NCI-H82 treated with DMSO at 0.1 percent for 48 hours (cell line): ENCODE results near the gene CCDC14.
"Not testable (repeated sequence)": the region's sequence is repeated elsewhere in the genome, so short reads cannot be mapped to it uniquely, and the experiment has no call there.

Experiments used
- DNase-seq: peaks from one replicate; lab custom pipeline; 2025; ENCODE audit not compliant: unreplicated experiment; lab: John Stamatoyannopoulos, UW

The CCDC14 gene

GRCh38 chr3:123967260-123967659 is 6.2 kb upstream of the CCDC14 start:
- peak; percentile 79 for DNase-seq

GRCh38 chr3:123966799-123967198 is 5.8 kb upstream of the CCDC14 start:
- not testable (repeated sequence) for DNase-seq

- DNase-seq = not testable (repeated sequence)
Observed at GRCh38 chr3:123964793-123965192, 3.8 kb upstream of the CCDC14 start.

GRCh38 chr3:123961508-123961856 is 453 bp upstream of the CCDC14 start:
- DNase-seq = no peak

- DNase-seq = no peak
Observed at GRCh38 chr3:123953735-123954134, 7.3 kb downstream of the CCDC14 start.

GRCh38 chr3:123952844-123953520 is 8.0 kb downstream of the CCDC14 start:
- no peak for DNase-seq

GRCh38 chr3:123951522-123952447 is 9.2 kb downstream of the CCDC14 start:
- no peak for DNase-seq

GRCh38 chr3:123949641-123950040 is 11.4 kb downstream of the CCDC14 start:
- no peak for DNase-seq

- DNase-seq = no peak
Observed at GRCh38 chr3:123948449-123948848, 12.6 kb downstream of the CCDC14 start.

- no peak for DNase-seq
Observed at GRCh38 chr3:123947482-123947881, 13.5 kb downstream of the CCDC14 start.

GRCh38 chr3:123941542-123941941 is 19.5 kb downstream of the CCDC14 start:
- no peak for DNase-seq

GRCh38 chr3:123941121-123941520 is 19.9 kb downstream of the CCDC14 start:
- DNase-seq = no peak

- DNase-seq = no peak
Observed at GRCh38 chr3:123939706-123940105, 21.3 kb downstream of the CCDC14 start.

- no peak for DNase-seq
Observed at GRCh38 chr3:123936400-123936799, 24.6 kb downstream of the CCDC14 start.

GRCh38 chr3:123935830-123936229 is 25.2 kb downstream of the CCDC14 start:
- no peak for DNase-seq

GRCh38 chr3:123934250-123934649 is 26.8 kb downstream of the CCDC14 start:
- DNase-seq = no peak

- no peak for DNase-seq
Observed at GRCh38 chr3:123930445-123930844, 30.6 kb downstream of the CCDC14 start.

GRCh38 chr3:123929325-123929724 is 31.7 kb downstream of the CCDC14 start:
- DNase-seq = no peak

GRCh38 chr3:123926396-123926795 is 34.6 kb downstream of the CCDC14 start:
- DNase-seq = no peak

GRCh38 chr3:123920868-123921267 is 40.2 kb downstream of the CCDC14 start:
- DNase-seq = no peak

GRCh38 chr3:123920383-123920782 is 40.6 kb downstream of the CCDC14 start:
- DNase-seq = no peak

- no peak for DNase-seq
Observed at GRCh38 chr3:123919353-123919752, 41.7 kb downstream of the CCDC14 start.
